ENCODE measurements around the gene C6orf163.

DNA sequence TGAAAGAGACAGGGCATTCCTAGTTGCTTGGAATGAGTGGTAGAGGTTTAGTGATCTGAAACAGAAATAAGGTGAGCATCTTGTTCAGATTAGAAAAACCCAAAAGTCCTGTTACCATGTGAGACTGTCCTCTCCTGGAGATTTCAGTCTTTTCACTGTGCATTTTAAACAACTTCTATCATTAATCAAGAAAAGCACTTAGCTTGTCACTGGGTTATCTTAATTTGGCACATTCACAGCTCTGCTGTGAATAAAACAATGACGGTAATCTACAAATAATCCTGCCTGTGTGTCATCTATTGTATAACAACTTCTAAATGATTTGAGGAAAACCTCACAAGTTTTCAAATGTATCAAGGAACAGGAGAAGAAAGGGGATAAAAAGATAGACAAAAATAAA is 31.8 kb upstream of the C6orf163 start:
- TF ChIP-seq, protein P1, sequence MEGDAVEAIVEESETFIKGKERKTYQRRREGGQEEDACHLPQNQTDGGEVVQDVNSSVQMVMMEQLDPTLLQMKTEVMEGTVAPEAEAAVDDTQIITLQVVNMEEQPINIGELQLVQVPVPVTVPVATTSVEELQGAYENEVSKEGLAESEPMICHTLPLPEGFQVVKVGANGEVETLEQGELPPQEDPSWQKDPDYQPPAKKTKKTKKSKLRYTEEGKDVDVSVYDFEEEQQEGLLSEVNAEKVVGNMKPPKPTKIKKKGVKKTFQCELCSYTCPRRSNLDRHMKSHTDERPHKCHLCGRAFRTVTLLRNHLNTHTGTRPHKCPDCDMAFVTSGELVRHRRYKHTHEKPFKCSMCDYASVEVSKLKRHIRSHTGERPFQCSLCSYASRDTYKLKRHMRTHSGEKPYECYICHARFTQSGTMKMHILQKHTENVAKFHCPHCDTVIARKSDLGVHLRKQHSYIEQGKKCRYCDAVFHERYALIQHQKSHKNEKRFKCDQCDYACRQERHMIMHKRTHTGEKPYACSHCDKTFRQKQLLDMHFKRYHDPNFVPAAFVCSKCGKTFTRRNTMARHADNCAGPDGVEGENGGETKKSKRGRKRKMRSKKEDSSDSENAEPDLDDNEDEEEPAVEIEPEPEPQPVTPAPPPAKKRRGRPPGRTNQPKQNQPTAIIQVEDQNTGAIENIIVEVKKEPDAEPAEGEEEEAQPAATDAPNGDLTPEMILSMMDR (IDR thresholded peaks at IDR 0.05): no peak
- TF ChIP-seq POLR2A (IDR thresholded peaks at IDR 0.05): no peak

Measured in gastroesophageal sphincter (tissue), 3 donors.